CMK (cell line): ENCODE measurements around the gene PSME4.
"Not testable (repeated sequence)": the region's sequence is repeated elsewhere in the genome, so short reads cannot be mapped to it uniquely, and the experiment has no call there.

Experiments
- DNase-seq: peaks from one replicate; pipeline ENCODE4 v3.0.0-alpha.2; 2010; ENCODE audit warnings: low read depth

The PSME4 gene

DNA sequence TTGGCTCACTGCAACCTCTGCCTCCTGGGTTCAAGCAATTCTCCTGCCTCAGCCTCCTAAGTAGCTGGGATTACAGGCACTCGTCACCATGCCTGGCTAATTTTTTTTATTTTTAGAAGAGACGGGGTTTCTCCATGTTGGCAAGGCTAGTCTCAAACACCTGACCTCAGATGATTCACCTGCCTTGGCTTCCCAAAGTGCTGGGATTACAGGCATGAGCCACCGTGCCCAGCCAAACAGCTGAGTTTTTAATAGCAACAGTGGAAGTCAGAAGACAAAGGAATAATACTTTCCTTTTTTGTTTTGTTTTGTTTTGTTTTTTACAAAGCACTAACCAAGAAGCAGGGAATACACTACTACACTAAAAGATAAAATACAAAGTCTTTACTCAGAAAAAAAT, 127.9 kb downstream of the PSME4 start:
- DNase-seq, result no peak

GRCh38 chr2:53841651-53842050, 129.1 kb downstream of the PSME4 start:
- not testable (repeated sequence) for DNase-seq

DNA sequence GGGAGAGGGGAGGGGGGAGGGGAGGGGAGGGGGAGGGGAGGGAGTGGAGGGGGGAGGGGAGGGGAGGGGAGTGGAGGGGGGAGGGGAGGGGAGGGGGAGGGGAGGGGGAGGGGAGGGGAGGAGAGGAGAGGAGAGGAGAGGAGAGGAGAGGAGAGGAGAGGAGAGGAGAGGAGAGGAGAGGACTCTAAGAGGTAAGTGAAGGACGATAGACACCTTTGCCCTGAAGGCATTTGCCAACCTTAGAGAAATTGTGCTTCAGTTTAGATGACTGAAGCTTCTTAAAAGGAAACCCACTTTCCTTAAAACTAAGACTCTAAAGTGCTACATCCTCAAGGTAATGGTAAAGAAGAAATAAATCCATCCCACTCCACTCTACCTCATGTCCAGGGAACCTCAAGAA, 130.2 kb downstream of the PSME4 start:
- no peak for DNase-seq

DNA sequence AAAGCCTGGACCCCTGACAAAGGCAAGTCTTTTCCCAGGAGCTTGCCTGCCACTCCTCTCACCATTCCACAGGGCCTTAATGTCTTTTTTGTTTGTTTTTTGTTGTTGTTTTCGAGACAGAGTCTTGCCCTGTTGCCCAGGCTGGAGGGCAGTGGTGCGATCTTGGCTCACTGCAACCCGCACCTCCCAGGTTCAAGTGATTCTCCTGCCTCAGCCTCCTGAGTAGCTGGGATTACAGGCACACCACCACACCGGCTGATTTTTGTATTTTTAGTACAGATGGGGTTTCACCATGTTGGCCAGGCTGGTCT, 140.9 kb downstream of the PSME4 start:
- not testable (repeated sequence) for DNase-seq

- no peak for DNase-seq
Observed at GRCh38 chr2:53829273-53829979, 141.4 kb downstream of the PSME4 start.

DNA sequence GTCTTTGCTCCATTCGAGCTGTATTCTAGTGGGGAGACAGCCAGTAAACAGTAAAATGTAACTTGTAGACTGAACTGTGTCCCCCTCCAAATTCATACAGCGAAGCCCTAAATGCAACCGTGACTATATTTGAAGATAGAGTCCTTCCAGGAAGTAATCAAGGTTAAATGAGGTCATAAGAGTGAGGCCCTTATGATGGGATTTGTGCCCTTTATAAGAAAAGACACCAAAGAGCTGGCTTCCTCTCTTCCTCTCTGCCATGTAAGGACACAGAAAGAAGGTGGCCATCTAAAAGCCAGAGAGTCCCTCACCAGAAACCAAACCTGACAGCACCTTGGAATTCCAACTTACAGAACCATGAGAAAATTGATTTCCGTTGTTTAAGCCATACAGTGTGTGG, 142.5 kb downstream of the PSME4 start:
- no peak for DNase-seq

DNA sequence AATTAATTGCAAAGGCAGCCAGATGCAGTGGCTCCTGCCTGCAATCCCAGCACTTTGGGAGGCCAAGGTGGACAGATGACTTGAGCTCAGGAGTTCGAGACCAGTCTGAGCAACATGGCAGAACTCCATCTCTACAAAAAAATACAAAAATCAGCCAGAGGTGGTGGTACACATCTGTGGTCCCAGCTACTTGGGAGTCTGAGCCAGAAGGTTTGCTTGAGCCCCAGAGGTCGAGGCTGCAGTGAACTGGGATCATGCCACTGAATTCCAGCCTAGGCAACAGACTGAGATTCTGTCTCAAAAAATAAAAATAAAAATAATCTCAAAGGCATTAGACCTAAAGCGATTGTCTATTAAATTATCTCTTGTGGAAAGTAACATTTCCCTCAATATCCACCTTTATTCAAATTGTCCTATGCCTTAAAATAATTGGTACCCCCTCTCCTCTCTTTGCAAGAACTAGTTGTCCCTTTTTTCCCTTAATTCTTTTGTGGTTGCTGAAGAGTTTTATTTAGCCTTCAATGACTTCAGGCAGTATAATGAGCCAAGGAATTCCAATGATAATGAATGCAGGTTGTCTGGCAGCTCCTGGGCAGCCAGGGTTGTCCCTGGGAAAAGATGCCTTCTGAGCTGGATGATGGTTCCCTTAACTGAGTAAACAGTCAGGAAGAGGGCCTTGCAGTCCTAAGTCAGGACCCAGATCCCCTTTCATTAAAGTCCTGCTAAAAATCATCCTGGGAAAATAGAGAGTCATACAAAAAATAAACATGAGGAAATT, 143.2 kb downstream of the PSME4 start:
- no peak for DNase-seq

DNA sequence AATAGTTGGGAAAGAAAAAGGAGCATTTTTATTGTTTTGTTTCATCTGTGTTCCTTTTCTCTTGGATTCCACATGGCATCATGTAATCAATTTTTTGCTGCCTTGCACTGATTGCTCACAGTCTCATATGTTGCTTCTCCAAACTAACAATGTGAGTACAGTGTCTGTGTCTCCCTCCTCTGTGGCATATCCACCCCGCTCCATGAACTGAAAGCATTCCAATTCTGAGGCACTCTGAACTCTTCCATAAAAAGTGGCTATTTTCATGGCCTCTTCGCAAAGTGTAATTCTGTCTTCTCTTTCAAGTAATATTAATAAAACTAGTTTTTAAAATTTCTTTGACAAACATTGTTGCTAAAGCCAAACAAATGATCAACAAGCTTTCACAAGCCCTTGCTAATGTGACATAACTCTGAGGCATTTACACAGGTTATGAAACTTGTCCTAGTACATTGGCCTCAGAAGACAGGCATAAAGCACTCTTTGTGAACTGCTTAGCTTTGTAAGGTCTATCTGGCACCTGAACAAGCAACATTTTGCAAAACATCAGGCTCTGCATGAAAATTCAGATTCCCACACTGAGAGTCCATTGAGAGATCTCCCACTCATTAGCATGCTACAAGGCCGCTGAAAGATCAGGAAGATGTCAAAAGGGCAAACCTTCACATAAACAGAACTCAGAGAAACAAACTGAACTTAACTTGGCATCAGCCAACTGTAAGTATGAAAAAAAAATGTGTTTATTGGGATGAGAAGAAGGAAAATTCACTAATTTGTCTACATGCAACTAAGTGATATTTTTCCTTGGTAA, 144.0 kb downstream of the PSME4 start:
- no peak for DNase-seq

DNA sequence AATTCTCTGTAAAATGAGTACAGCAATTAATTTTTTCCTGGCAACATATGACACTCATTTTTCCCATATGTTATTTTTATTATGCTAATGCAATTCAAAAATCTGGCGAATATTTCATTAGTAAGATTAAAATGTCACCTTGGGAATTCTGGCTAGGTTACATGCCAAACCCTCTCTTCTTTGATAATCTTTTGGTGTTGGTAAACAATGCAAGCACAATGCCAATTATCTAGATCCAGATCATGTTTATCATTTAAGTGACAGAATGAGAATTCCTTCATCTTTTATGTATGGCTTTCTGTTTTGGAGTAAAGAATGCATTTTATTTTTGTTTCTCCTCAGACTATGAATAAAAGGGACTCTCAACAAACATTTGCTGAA, 144.8 kb downstream of the PSME4 start:
- no peak for DNase-seq

GRCh38 chr2:53823639-53824038, 147.2 kb downstream of the PSME4 start:
- not testable (repeated sequence) for DNase-seq

- no peak for DNase-seq
Observed at GRCh38 chr2:53821810-53822209, 149.0 kb downstream of the PSME4 start.

GRCh38 chr2:53820711-53821110, 150.1 kb downstream of the PSME4 start:
- no peak for DNase-seq

DNA sequence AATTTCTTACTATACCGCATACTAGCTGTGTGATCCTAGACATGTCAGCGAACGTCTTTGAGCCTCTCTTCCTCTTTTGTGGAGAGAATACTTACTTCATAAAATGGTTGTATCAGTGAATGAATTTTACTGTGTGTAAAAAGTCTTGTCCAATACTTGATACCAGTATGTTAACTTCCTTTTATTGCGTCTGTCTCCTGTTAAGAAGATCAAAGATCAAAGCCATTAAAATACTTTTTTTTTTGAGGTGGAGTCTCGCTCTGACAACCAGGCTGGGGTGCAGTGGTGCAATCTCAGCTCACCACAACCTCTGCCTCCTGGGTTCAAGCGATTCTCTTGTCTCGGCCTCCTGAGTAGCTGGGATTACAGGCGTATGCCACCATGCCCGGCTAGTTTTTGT, 150.7 kb downstream of the PSME4 start:
- no peak for DNase-seq

- DNase-seq, result no peak
Observed at GRCh38 chr2:53819634-53820033, 151.2 kb downstream of the PSME4 start.

GRCh38 chr2:53818854-53819435, 151.8 kb downstream of the PSME4 start:
- DNase-seq, result no peak
